Rectal smooth muscle tissue (tissue), 1 donor: ENCODE results near the gene CHTOP.

ENCODE experiments used
- H3K27ac ChIP-seq: one replicate; pipeline ENCODE4 v1.7.0; 2013; ENCODE audit warnings: low read depth, low read length, inconsistent platforms
- H3K27me3 ChIP-seq: one replicate; pipeline ENCODE4 v1.7.0; 2013; ENCODE audit warnings: low read length; ENCODE audit not compliant: control insufficient read depth, insufficient read depth
- H3K36me3 ChIP-seq: one replicate; pipeline ENCODE4 v1.7.0; 2013; ENCODE audit warnings: low read length; ENCODE audit not compliant: control insufficient read depth, insufficient read depth
- H3K4me1 ChIP-seq: one replicate; pipeline ENCODE4 v1.7.0; 2013; ENCODE audit warnings: low read length; ENCODE audit not compliant: control insufficient read depth, insufficient read depth
- H3K4me3 ChIP-seq: one replicate; pipeline ENCODE4 v1.7.0; 2013; ENCODE audit warnings: low read length
- H3K9ac ChIP-seq: one replicate; pipeline ENCODE4 v1.7.0; 2013; ENCODE audit warnings: low read length

The CHTOP gene

GRCh38 chr1:153677718-153678518 lies 44.1 kb downstream of the CHTOP start:
- Histone ChIP-seq H3K36me3 (no peaks in the 10 kb centered on the region), H3K27ac (no peak overlapping the region), H3K27me3 (peaks cover 11% of the 10 kb centered on the region), H3K4me3 (peak overlapping the region; percentile 66), H3K4me1 (peaks cover 7% of the 10 kb centered on the region), H3K9ac (peak overlapping the region; percentile 21)

- Histone ChIP-seq H3K9ac (peak within 1 kb of the TSS; percentile 21), H3K4me3 (peak within 1 kb of the TSS; percentile 66), H3K27ac (peak within 1 kb of the TSS; percentile 8), H3K36me3 (no peaks in the 10 kb centered on the region), H3K4me1 (peaks cover 7% of the 10 kb centered on the region), H3K27me3 (peaks cover 11% of the 10 kb centered on the region)
Observed at GRCh38 chr1:153678519-153679336, 44.9 kb downstream of the CHTOP start, which contains the start of gene NPR1. Gene NPR1, plus strand, starts transcription at chr1:153678688. Its CDS starts 421 bp downstream, at chr1:153679109.

- Histone ChIP-seq H3K9ac (no peak overlapping the region), H3K36me3 (no peaks in the 10 kb centered on the region), H3K4me3 (peak overlapping the region; percentile 66), H3K27me3 (peaks cover 11% of the 10 kb centered on the region), H3K4me1 (peaks cover 7% of the 10 kb centered on the region), H3K27ac (peak overlapping the region; percentile 8)
Observed at GRCh38 chr1:153679337-153680119, 45.7 kb downstream of the CHTOP start.

- H3K9ac ChIP-seq = no peak overlapping the region
- no peaks in the 10 kb centered on the region for H3K36me3 ChIP-seq
- H3K4me3 ChIP-seq = peak overlapping the region; percentile 66
- H3K27me3 ChIP-seq = peaks cover 11% of the 10 kb centered on the region
- peaks cover 7% of the 10 kb centered on the region for H3K4me1 ChIP-seq
- no peak overlapping the region for H3K27ac ChIP-seq
Observed at GRCh38 chr1:153680120-153680403, 46.2 kb downstream of the CHTOP start.

- Histone ChIP-seq H3K36me3 (no peaks in the 10 kb centered on the region), H3K27ac (no peak overlapping the region), H3K9ac (no peak overlapping the region), H3K4me1 (peaks cover 6% of the 10 kb centered on the region), H3K4me3 (no peak overlapping the region), H3K27me3 (peaks cover 10% of the 10 kb centered on the region)
Observed at GRCh38 chr1:153682730-153683129, 48.9 kb downstream of the CHTOP start.

- H3K9ac ChIP-seq = no peak overlapping the region
- H3K4me1 ChIP-seq = no peaks in the 10 kb centered on the region
- no peak overlapping the region for H3K4me3 ChIP-seq
- H3K27me3 ChIP-seq = peaks cover 5% of the 10 kb centered on the region
- H3K36me3 ChIP-seq = no peaks in the 10 kb centered on the region
- H3K27ac ChIP-seq = no peak overlapping the region
Observed at GRCh38 chr1:153683854-153684253, 50.0 kb downstream of the CHTOP start.

- no peaks in the 10 kb centered on the region for H3K36me3 ChIP-seq
- no peak overlapping the region for H3K9ac ChIP-seq
- H3K27me3 ChIP-seq = no peaks in the 10 kb centered on the region
- no peak overlapping the region for H3K27ac ChIP-seq
- H3K4me3 ChIP-seq = no peak overlapping the region
- no peaks in the 10 kb centered on the region for H3K4me1 ChIP-seq
Observed at GRCh38 chr1:153684892-153685291, 51.0 kb downstream of the CHTOP start.

GRCh38 chr1:153685544-153686340 lies 51.9 kb downstream of the CHTOP start:
- no peaks in the 10 kb centered on the region for H3K36me3 ChIP-seq
- H3K27me3 ChIP-seq = no peaks in the 10 kb centered on the region
- no peak overlapping the region for H3K9ac ChIP-seq
- H3K4me1 ChIP-seq = no peaks in the 10 kb centered on the region
- H3K4me3 ChIP-seq = no peak overlapping the region
- H3K27ac ChIP-seq = no peak overlapping the region

- Histone ChIP-seq H3K27ac (no peak overlapping the region), H3K27me3 (no peaks in the 10 kb centered on the region), H3K4me1 (no peaks in the 10 kb centered on the region), H3K36me3 (no peaks in the 10 kb centered on the region), H3K4me3 (no peak overlapping the region), H3K9ac (no peak overlapping the region)
Observed at GRCh38 chr1:153687346-153688125, 53.7 kb downstream of the CHTOP start.

- Histone ChIP-seq H3K4me1 (no peaks in the 10 kb centered on the region), H3K36me3 (no peaks in the 10 kb centered on the region), H3K27me3 (no peaks in the 10 kb centered on the region), H3K27ac (no peak overlapping the region), H3K9ac (no peak overlapping the region), H3K4me3 (no peak overlapping the region)
Observed at GRCh38 chr1:153688276-153688675, 54.4 kb downstream of the CHTOP start.

- Histone ChIP-seq H3K36me3 (no peaks in the 10 kb centered on the region), H3K4me3 (no peak overlapping the region), H3K27me3 (no peaks in the 10 kb centered on the region), H3K27ac (no peak overlapping the region), H3K4me1 (no peaks in the 10 kb centered on the region), H3K9ac (no peak overlapping the region)
Observed at GRCh38 chr1:153688736-153689328, 55.0 kb downstream of the CHTOP start.
